Liver (tissue), 10 donors: ENCODE measurements around the gene STK25. TPM values are rescaled to one million over a fixed set of nuclear protein-coding genes. Genes with fewer than 3 reads are reported as not detected.

Source experiments
- DNase-seq: peaks from one replicate; pipeline ENCODE4 v3.0.0-alpha.2; 2017; ENCODE audit warnings: low spot score
- H3K27ac ChIP-seq, 2 donors: one replicate each; pipeline ENCODE4 v1.7.0; 2013; ENCODE audit warnings: inconsistent platforms in 2 of 2, low read length in 2 of 2, control low read depth in 1 of 2, low read depth in 1 of 2, mild to moderate bottlenecking in 1 of 2
- H3K27me3 ChIP-seq, 4 donors: one replicate each; pipeline versions ENCODE4 v1.6.1 to v1.7.0; 2013; ENCODE audit warnings: low read length in 3 of 4, inconsistent platforms in 1 of 4, mild to moderate bottlenecking in 1 of 4, moderate library complexity in 1 of 4; ENCODE audit not compliant: control insufficient read depth in 4 of 4, insufficient read depth in 4 of 4
- H3K36me3 ChIP-seq, 4 donors: one replicate each; pipeline versions ENCODE4 v1.6.1 to v1.7.0; 2013; ENCODE audit warnings: low read length in 3 of 4, mild to moderate bottlenecking in 3 of 4, low read depth in 1 of 4, moderate library complexity in 1 of 4; ENCODE audit not compliant: control insufficient read depth in 4 of 4, insufficient read depth in 3 of 4
- H3K4me1 ChIP-seq, 4 donors: one replicate each; pipeline versions ENCODE4 v1.6.1 to v1.7.0; 2013; ENCODE audit warnings: low read length in 3 of 4, mild to moderate bottlenecking in 3 of 4, moderate library complexity in 1 of 4; ENCODE audit not compliant: control insufficient read depth in 4 of 4, insufficient read depth in 4 of 4
- H3K4me3 ChIP-seq, 3 donors: one replicate each; pipeline versions ENCODE4 v1.6.1 to v1.7.0; 2013; ENCODE audit warnings: low read length in 3 of 3, control low read depth in 1 of 3, low read depth in 1 of 3, mild to moderate bottlenecking in 1 of 3
- H3K9ac ChIP-seq, 2 donors: one replicate each; pipeline ENCODE4 v1.7.0; 2013; ENCODE audit warnings: low read length in 2 of 2, mild to moderate bottlenecking in 2 of 2, moderate library complexity in 2 of 2, control low read depth in 1 of 2, low read depth in 1 of 2
- H3K9me3 ChIP-seq, 4 donors: one replicate each; pipeline versions ENCODE4 v1.6.1 to v1.7.0; 2013; ENCODE audit warnings: low read length in 3 of 4; ENCODE audit not compliant: control insufficient read depth in 4 of 4
- ATF3 ChIP-seq: IDR thresholded peaks from 2 replicates; pipeline ENCODE4 v1.6.1; 2016; ENCODE audit warnings: antibody characterized with exemption
- CTCF ChIP-seq: fragments of 150-350 bp; IDR thresholded peaks from 2 replicates; pipeline ENCODE4 v1.5.1; 2017; ENCODE audit warnings: improper control_type of control experiment, low read depth, low read length; ENCODE audit not compliant: missing input control
- EGR1 ChIP-seq, 2 donors: IDR thresholded peaks; 2 replicates each; pipeline ENCODE4 v1.6.1; 2016 to 2018; ENCODE audit warnings: antibody characterized with exemption in 2 of 2, low read depth in 2 of 2
- FOXA1 ChIP-seq: IDR thresholded peaks from 2 replicates; pipeline ENCODE4 v1.6.1; 2016; ENCODE audit warnings: antibody characterized with exemption
- FOXA2 ChIP-seq: IDR thresholded peaks from 2 replicates; pipeline ENCODE4 v1.6.1; 2016; ENCODE audit warnings: antibody characterized with exemption
- GABPA ChIP-seq, 2 donors: IDR thresholded peaks in 1 of 2; conservative IDR thresholded peaks in 1 of 2; 2 replicates each; pipeline ENCODE4 v1.6.1; 2016; ENCODE audit warnings: antibody characterized with exemption in 2 of 2, mild to moderate bottlenecking in 1 of 2, moderate library complexity in 1 of 2
- HNF4A ChIP-seq, 2 donors: conservative IDR thresholded peaks; 2 replicates each; pipeline ENCODE4 v1.6.1; 2016; ENCODE audit warnings: antibody characterized with exemption in 2 of 2, mild to moderate bottlenecking in 2 of 2
- HNF4G ChIP-seq: IDR thresholded peaks from 2 replicates; pipeline ENCODE4 v1.6.1; 2016; ENCODE audit warnings: antibody characterized with exemption
- JUND ChIP-seq, 2 donors: IDR thresholded peaks; 2 replicates each; pipeline ENCODE4 v1.6.1; 2016; ENCODE audit warnings: antibody characterized with exemption in 2 of 2
- NR2F2 ChIP-seq: IDR thresholded peaks from 2 replicates; pipeline ENCODE4 v1.6.1; 2016; ENCODE audit warnings: antibody characterized with exemption
- RAD21 ChIP-seq, 2 donors: IDR thresholded peaks; 2 replicates each; pipeline ENCODE4 v1.6.1; 2016; ENCODE audit warnings: antibody characterized with exemption in 2 of 2, mild to moderate bottlenecking in 2 of 2
- RXRA ChIP-seq, 2 donors: IDR thresholded peaks; 2 replicates each; pipeline ENCODE4 v1.6.1; 2017 to 2018; ENCODE audit warnings: antibody characterized with exemption in 2 of 2, mild to moderate bottlenecking in 1 of 2
- SP1 ChIP-seq: IDR thresholded peaks from 2 replicates; pipeline ENCODE4 v1.6.1; 2018; ENCODE audit warnings: antibody characterized with exemption, mild to moderate bottlenecking
- TAF1 ChIP-seq: conservative IDR thresholded peaks from 2 replicates; pipeline ENCODE4 v1.6.1; 2016; ENCODE audit warnings: antibody characterized with exemption, mild to moderate bottlenecking
- YY1 ChIP-seq: IDR thresholded peaks from 2 replicates; pipeline ENCODE4 v1.6.1; 2016; ENCODE audit warnings: antibody characterized with exemption, mild to moderate bottlenecking
- WGBS: extraction: QIAGEN DNeasy Blood & Tissue Kit; methylation state at CpG from one replicate; pipeline ENCODE4 v1.1.7; 2013; 5-methylcytosine and 5-hydroxymethylcytosine counted together
- polyA plus RNA-seq, 2 donors: library from polyadenylated mRNA; stranded (reverse) in 1 of 2; unstranded in 1 of 2; fragments of 200-250 nt in 1 of 2; fragments of >200 nt in 1 of 2; fragmentation: Nextera tagmentation in 1 of 2; extraction: Ambion mirVana in 1 of 2; gene quantifications; one replicate each; pipeline versions ENCODE4 v1.2.1 to v1.2.3, GENCODE V29; 2013 to 2015
- small RNA-seq: library from RNA; depleted of rRNA; stranded (forward); fragments of <200 nt; gene quantifications from one replicate; pipeline ENCODE3, GENCODE V24; 2014
- total RNA-seq, 2 donors: library from RNA; depleted of rRNA; stranded (reverse); fragments of >200 nt; gene quantifications; one replicate each; pipeline ENCODE4 v1.2.3, GENCODE V29; 2014
- TF ChIP-seq, protein P1 (sequence below): IDR thresholded peaks from 2 replicates; pipeline ENCODE4 v1.6.1; 2016; ENCODE audit warnings: antibody characterized with exemption
- TF ChIP-seq, protein P2 (sequence below): IDR thresholded peaks from 2 replicates; pipeline ENCODE4 v1.6.1; 2016; ENCODE audit warnings: antibody characterized with exemption, mild to moderate bottlenecking
- TF ChIP-seq, protein P3 (sequence below): IDR thresholded peaks from 2 replicates; pipeline ENCODE4 v1.6.1; 2016; ENCODE audit warnings: antibody characterized with exemption
- donor health status: healthy.
- donor health status: healthy.
- donor health status: healthy.
- donor health status: healthy.
- donor health status: healthy.

Gene STK25
- total and polyA plus RNA-seq, 4 donors, result 43.4 to 85.6 (median 67.3) TPM

GRCh38 chr2:241443486-241444223, 64.7 kb downstream of the STK25 start:
- no peak for DNase-seq
- no peak overlapping the region for H3K4me3 ChIP-seq
- no peaks in the 10 kb centered on the region for H3K9me3 ChIP-seq
- no peaks in the 10 kb centered on the region for H3K4me1 ChIP-seq
- H3K27ac ChIP-seq, result no peak overlapping the region
- no peak overlapping the region for H3K9ac ChIP-seq
- 86% methylated on average over 6 of the region's 6 CpGs for WGBS
- no peaks in the 10 kb centered on the region for H3K27me3 ChIP-seq
- H3K36me3 ChIP-seq, result peaks cover 5 to 59% (median 30%) of the 10 kb centered on the region in 4 donors
- TF ChIP-seq, protein P1, sequence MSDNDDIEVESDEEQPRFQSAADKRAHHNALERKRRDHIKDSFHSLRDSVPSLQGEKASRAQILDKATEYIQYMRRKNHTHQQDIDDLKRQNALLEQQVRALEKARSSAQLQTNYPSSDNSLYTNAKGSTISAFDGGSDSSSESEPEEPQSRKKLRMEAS, result no peak
- TF ChIP-seq FOXA1 (no peak), NR2F2 (no peak), SP1 (no peak), GABPA (IDR thresholded peaks at IDR 0.05 in 1 of 2, conservative IDR thresholded peaks at IDR 0.05 in 1 of 2) (no peak), CTCF (no peak), HNF4G (no peak), RAD21 (IDR thresholded peaks at IDR 0.05) (no peak), FOXA2 (no peak), YY1 (no peak), TAF1 (no peak), HNF4A (conservative IDR thresholded peaks at IDR 0.05) (no peak), JUND (IDR thresholded peaks at IDR 0.05) (no peak), ATF3 (no peak), RXRA (IDR thresholded peaks at IDR 0.05) (no peak), EGR1 (IDR thresholded peaks at IDR 0.05; ENCODE audit: low read depth in 2 of 2) (no peak)
- TF ChIP-seq, protein P2, sequence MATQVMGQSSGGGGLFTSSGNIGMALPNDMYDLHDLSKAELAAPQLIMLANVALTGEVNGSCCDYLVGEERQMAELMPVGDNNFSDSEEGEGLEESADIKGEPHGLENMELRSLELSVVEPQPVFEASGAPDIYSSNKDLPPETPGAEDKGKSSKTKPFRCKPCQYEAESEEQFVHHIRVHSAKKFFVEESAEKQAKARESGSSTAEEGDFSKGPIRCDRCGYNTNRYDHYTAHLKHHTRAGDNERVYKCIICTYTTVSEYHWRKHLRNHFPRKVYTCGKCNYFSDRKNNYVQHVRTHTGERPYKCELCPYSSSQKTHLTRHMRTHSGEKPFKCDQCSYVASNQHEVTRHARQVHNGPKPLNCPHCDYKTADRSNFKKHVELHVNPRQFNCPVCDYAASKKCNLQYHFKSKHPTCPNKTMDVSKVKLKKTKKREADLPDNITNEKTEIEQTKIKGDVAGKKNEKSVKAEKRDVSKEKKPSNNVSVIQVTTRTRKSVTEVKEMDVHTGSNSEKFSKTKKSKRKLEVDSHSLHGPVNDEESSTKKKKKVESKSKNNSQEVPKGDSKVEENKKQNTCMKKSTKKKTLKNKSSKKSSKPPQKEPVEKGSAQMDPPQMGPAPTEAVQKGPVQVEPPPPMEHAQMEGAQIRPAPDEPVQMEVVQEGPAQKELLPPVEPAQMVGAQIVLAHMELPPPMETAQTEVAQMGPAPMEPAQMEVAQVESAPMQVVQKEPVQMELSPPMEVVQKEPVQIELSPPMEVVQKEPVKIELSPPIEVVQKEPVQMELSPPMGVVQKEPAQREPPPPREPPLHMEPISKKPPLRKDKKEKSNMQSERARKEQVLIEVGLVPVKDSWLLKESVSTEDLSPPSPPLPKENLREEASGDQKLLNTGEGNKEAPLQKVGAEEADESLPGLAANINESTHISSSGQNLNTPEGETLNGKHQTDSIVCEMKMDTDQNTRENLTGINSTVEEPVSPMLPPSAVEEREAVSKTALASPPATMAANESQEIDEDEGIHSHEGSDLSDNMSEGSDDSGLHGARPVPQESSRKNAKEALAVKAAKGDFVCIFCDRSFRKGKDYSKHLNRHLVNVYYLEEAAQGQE, result no peak
- TF ChIP-seq, protein P3, sequence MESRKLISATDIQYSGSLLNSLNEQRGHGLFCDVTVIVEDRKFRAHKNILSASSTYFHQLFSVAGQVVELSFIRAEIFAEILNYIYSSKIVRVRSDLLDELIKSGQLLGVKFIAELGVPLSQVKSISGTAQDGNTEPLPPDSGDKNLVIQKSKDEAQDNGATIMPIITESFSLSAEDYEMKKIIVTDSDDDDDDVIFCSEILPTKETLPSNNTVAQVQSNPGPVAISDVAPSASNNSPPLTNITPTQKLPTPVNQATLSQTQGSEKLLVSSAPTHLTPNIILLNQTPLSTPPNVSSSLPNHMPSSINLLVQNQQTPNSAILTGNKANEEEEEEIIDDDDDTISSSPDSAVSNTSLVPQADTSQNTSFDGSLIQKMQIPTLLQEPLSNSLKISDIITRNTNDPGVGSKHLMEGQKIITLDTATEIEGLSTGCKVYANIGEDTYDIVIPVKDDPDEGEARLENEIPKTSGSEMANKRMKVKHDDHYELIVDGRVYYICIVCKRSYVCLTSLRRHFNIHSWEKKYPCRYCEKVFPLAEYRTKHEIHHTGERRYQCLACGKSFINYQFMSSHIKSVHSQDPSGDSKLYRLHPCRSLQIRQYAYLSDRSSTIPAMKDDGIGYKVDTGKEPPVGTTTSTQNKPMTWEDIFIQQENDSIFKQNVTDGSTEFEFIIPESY, result no peak

Small RNAs within 50 kb of the gene (small RNA-seq; reads per million reads assigned to genes)
- not detected for gene MIR3133

Other genes starting within 250 kb of the STK25 start
- 100 to 1,000 TPM; 259 to 580 TPM for gene HDLBP, start 192.9 kb downstream of the STK25 start, total RNA-seq
- gene HDLBP, start 192.9 kb downstream of the STK25 start, polyA plus RNA-seq, result 100 to 1,000 TPM; 219 to 257 TPM
- 100 to 1,000 TPM; 119 to 147 TPM for gene SEPTIN2, start 192.7 kb downstream of the STK25 start, total RNA-seq
- 10 to 100 TPM; 63.7 to 75.1 TPM for gene SEPTIN2, start 192.7 kb downstream of the STK25 start, polyA plus RNA-seq
- gene FARP2, start 152.3 kb downstream of the STK25 start, total RNA-seq, result 10 to 100 TPM; 17.8 to 30.9 TPM
- 10 to 100 TPM in 1 of 2 donors, 1 to 10 TPM in 1; 5.8 to 10.7 TPM for gene FARP2, start 152.3 kb downstream of the STK25 start, polyA plus RNA-seq
- 10 to 100 TPM; 11.3 to 30.5 TPM for gene BOK, start 50.2 kb upstream of the STK25 start, total RNA-seq
- gene BOK, start 50.2 kb upstream of the STK25 start, polyA plus RNA-seq, result 10 to 100 TPM; 57.5 to 82.1 TPM
- gene THAP4, start 128.6 kb upstream of the STK25 start, total RNA-seq, result 10 to 100 TPM; 16.8 to 20.5 TPM
- 10 to 100 TPM; 24.8 to 33.1 TPM for gene THAP4, start 128.6 kb upstream of the STK25 start, polyA plus RNA-seq
- 10 to 100 TPM; 31.0 to 50.3 TPM for gene ATG4B, start 129.1 kb upstream of the STK25 start, total RNA-seq
- 10 to 100 TPM; 31.4 to 44.0 TPM for gene ATG4B, start 129.1 kb upstream of the STK25 start, polyA plus RNA-seq
- gene DTYMK, start 178.2 kb upstream of the STK25 start, total RNA-seq, result 10 to 100 TPM in 1 of 2 donors, 1 to 10 TPM in 1; 5.5 to 17.0 TPM
- 10 to 100 TPM; 12.0 to 17.7 TPM for gene DTYMK, start 178.2 kb upstream of the STK25 start, polyA plus RNA-seq
- 10 to 100 TPM; 20.0 to 24.2 TPM for gene ING5, start 193.5 kb upstream of the STK25 start, total RNA-seq
- 1 to 10 TPM; 7.2 to 7.8 TPM for gene ING5, start 193.5 kb upstream of the STK25 start, polyA plus RNA-seq
- gene D2HGDH, start 226.0 kb upstream of the STK25 start, total RNA-seq, result 10 to 100 TPM in 1 of 2 donors, 1 to 10 TPM in 1; 7.4 to 25.0 TPM
- 10 to 100 TPM in 1 of 2 donors, 1 to 10 TPM in 1; 6.4 to 19.7 TPM for gene D2HGDH, start 226.0 kb upstream of the STK25 start, polyA plus RNA-seq